ENCODE measurements around the gene TNFRSF8. TPM values are rescaled to one million over a fixed set of nuclear protein-coding genes. Genes with fewer than 3 reads are reported as not detected.

TNFRSF8 gene
- total and polyA plus RNA-seq, 2 of the 13 experiments (the other 11 are each of a cell fraction or from before 2014, with no cell fraction given), result not detected

DNA sequence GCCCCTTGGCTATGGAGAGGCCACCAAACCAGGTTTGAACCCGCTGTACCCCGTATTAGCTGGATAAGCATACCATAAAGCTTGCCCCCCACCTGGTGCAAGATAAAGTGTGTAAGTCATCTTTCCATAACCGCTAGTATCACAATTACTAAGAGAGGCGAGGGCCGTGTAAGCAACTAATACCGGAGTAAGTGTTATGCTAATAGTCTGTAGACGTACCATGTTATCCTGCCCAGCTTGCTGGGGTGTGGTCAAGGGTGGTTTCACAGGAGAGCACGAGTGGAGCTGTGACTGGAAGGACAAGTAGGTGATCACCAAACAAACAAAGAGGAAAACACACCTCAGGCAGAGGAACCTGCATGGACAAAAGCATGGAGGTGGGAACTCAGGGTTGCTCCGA is 100.1 kb downstream of the TNFRSF8 start (continued):
- TF ChIP-seq ZNF777 (CRISPR knock-in tag; IDR thresholded peaks at IDR 0.05), result no peak

DNA sequence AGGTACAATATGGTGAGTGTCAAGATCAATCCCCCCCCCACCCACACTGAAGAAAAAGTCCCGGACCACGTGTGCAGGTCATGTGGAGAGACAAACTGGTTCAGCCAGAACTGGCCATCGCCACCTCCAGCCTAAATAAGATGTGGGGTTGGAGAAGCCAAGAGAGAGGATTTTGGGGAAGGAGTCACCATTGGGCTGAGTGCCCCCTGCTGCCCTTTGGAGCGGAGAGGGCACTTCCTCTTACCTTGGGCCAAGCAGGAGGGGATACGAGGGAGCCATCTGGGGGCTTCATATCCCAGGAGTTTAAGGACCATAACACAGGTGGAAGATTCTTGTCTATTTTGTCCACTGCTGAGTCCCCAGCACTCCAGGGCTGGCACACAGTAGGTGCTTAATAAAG is 101.1 kb downstream of the TNFRSF8 start:
- ATAC-seq (no peak), FAIRE-seq (no peak), DNase-seq (ENCODE audit: low spot score) (no peak)
- Histone ChIP-seq H3K27me3 (ENCODE audit: control insufficient read depth in 1 of 2, insufficient read depth in 2 of 2, low read length in 2 of 2) (peaks cover 0 to 16% of the 10 kb centered on the region in 2 experiments; a peak in 2 of 5 replicates), H4K20me1 (ENCODE audit: insufficient read depth, low read length) (no peaks in the 10 kb centered on the region), H3K79me2 (ENCODE audit: insufficient read depth, low read length) (no peaks in the 10 kb centered on the region), H3K4me1 (ENCODE audit: insufficient read depth, low read length) (peaks cover 7% of the 10 kb centered on the region; the same call in 1 of the 2 replicates), H3K9ac (ENCODE audit: insufficient read depth, low read depth, low read length) (no peak overlapping the region), H3K27ac (ENCODE audit: extremely low read length, insufficient read depth, low read length) (no peak overlapping the region), H2AFZ (ENCODE audit: low read length) (no peak overlapping the region), H3K9me3 (ENCODE audit: low read length) (no peaks in the 10 kb centered on the region), H3K36me3 (replicated peaks in 1 of 2; ENCODE audit: control insufficient read depth in 1 of 2, insufficient read depth in 2 of 2, low read length in 2 of 2) (no peaks in the 10 kb centered on the region), H3K4me3 (replicated peaks in 1 of 3; ENCODE audit: insufficient read depth in 1 of 3, low read depth in 2 of 3, low read length in 3 of 3) (no peak overlapping the region), H3K4me2 (ENCODE audit: low read depth, low read length) (no peak overlapping the region)
- BruUV-seq (replicated peaks), result no TSS peak
- TF ChIP-seq KAT2B (IDR thresholded peaks at IDR 0.05; ENCODE audit: borderline replicate concordance, low read depth, low read length), result no peak
- TF ChIP-seq ARID2 (CRISPR knock-in tag; IDR thresholded peaks at IDR 0.05; ENCODE audit: borderline replicate concordance), result no peak
- no peak for TF ChIP-seq ZNF335 (CRISPR knock-in tag; IDR thresholded peaks at IDR 0.05)
- TF ChIP-seq, protein P1, sequence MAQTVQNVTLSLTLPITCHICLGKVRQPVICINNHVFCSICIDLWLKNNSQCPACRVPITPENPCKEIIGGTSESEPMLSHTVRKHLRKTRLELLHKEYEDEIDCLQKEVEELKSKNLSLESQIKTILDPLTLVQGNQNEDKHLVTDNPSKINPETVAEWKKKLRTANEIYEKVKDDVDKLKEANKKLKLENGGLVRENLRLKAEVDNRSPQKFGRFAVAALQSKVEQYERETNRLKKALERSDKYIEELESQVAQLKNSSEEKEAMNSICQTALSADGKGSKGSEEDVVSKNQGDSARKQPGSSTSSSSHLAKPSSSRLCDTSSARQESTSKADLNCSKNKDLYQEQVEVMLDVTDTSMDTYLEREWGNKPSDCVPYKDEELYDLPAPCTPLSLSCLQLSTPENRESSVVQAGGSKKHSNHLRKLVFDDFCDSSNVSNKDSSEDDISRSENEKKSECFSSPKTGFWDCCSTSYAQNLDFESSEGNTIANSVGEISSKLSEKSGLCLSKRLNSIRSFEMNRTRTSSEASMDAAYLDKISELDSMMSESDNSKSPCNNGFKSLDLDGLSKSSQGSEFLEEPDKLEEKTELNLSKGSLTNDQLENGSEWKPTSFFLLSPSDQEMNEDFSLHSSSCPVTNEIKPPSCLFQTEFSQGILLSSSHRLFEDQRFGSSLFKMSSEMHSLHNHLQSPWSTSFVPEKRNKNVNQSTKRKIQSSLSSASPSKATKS (CRISPR knock-in tag; IDR thresholded peaks at IDR 0.05), result no peak
- TF ChIP-seq TEAD2 (CRISPR knock-in tag; IDR thresholded peaks at IDR 0.05), result no peak
- no peak for TF ChIP-seq ZZZ3 (CRISPR knock-in tag; IDR thresholded peaks at IDR 0.05; ENCODE audit: borderline replicate concordance)
- 23% methylated on average over 4 of the region's 5 CpGs for WGBS (ENCODE audit: low lambda C conversion rate)
- ChIA-PET POLR2A (no interaction called here), CTCF (ENCODE audit: low intra/inter-chr PET ratio, low total read pairs) (no interaction called here)
- in situ Hi-C loops (cut with HindIII; ENCODE audit: extremely low pct_ligation_motif_present, low pct_unique_long_range_greater_than_20kb) (no loop called here), intact Hi-C loops (cut with micrococcal nuclease; ENCODE audit: unreplicated experiment) (no loop called here)
